GM23248 (cell line): ENCODE measurements around the gene RSBN1L. TPM values are rescaled to one million over a fixed set of nuclear protein-coding genes. Genes with fewer than 3 reads are reported as not detected.

Experiments used
- DNase-seq: peaks from one replicate; pipeline ENCODE4 v3.0.0-alpha.2; 2015
- H2AFZ ChIP-seq: fragments of 200-600 bp; sonication (generic); 2 replicates; pipeline ENCODE4 v1.6.1; 2016; ENCODE audit warnings: antibody characterized with exemption
- H3F3A ChIP-seq: fragments of 200-600 bp; sonication (generic); 2 replicates; pipeline ENCODE4 v1.6.1; 2016; ENCODE audit warnings: mild to moderate bottlenecking, antibody characterized with exemption, mixed run types; ENCODE audit not compliant: insufficient read depth
- H3K27ac ChIP-seq: fragments of 200-600 bp; sonication (generic); 2 replicates; pipeline ENCODE4 v1.5.1; 2016; ENCODE audit warnings: mild to moderate bottlenecking
- H3K27me3 ChIP-seq: fragments of 200-600 bp; sonication (generic); replicated peaks from 2 replicates; pipeline ENCODE4 v1.6.1; 2016; ENCODE audit warnings: mild to moderate bottlenecking; ENCODE audit not compliant: insufficient read depth
- H3K36me3 ChIP-seq: fragments of 200-600 bp; sonication (generic); 2 replicates; pipeline ENCODE4 v1.6.1; 2016; ENCODE audit warnings: low read depth, mild to moderate bottlenecking
- H3K4me1 ChIP-seq: fragments of 200-600 bp; sonication (generic); 2 replicates; pipeline ENCODE4 v1.6.1; 2016; ENCODE audit warnings: mild to moderate bottlenecking; ENCODE audit not compliant: insufficient read depth
- H3K4me2 ChIP-seq: fragments of 200-600 bp; sonication (generic); one replicate; pipeline ENCODE4 v1.6.1; 2016; ENCODE audit warnings: mild to moderate bottlenecking; ENCODE audit not compliant: unreplicated experiment
- H3K4me3 ChIP-seq: fragments of 200-600 bp; sonication (generic); 2 replicates; pipeline ENCODE4 v1.5.1; 2016; ENCODE audit warnings: mild to moderate bottlenecking
- H3K79me2 ChIP-seq: fragments of 200-600 bp; sonication (generic); 2 replicates; pipeline ENCODE4 v1.6.1; 2016; ENCODE audit warnings: mild to moderate bottlenecking; ENCODE audit not compliant: insufficient read depth
- H3K9ac ChIP-seq: fragments of 200-600 bp; sonication (generic); 2 replicates; pipeline ENCODE4 v1.6.1; 2016; ENCODE audit warnings: mild to moderate bottlenecking
- H3K9me2 ChIP-seq: fragments of 200-600 bp; sonication (generic); 2 replicates; pipeline ENCODE4 v1.6.1; 2016; ENCODE audit warnings: mixed run types, mild to moderate bottlenecking, moderate library complexity; ENCODE audit not compliant: insufficient read depth
- H3K9me3 ChIP-seq: fragments of 200-600 bp; sonication (generic); one replicate; pipeline ENCODE4 v1.6.1; 2017; ENCODE audit warnings: low read depth
- H4K20me1 ChIP-seq: fragments of 200-600 bp; sonication (generic); 2 replicates; pipeline ENCODE4 v1.6.0; 2016; ENCODE audit not compliant: insufficient read depth
- EZH2 ChIP-seq: fragments of 200-600 bp; sonication (generic); IDR thresholded peaks from 2 replicates; pipeline ENCODE4 v1.6.1; 2018; ENCODE audit warnings: antibody characterized with exemption, mild to moderate bottlenecking; ENCODE audit not compliant: insufficient read depth, poor library complexity, severe bottlenecking
- EZH2phosphoT487 ChIP-seq: fragments of 200-600 bp; sonication (generic); IDR thresholded peaks from 2 replicates; pipeline ENCODE4 v1.6.1; 2018; ENCODE audit warnings: antibody characterized with exemption, moderate library complexity, mild to moderate bottlenecking, low read depth; ENCODE audit not compliant: insufficient read depth
- WGBS, 2 experiments: methylation state at CpG; one replicate each; pipeline ENCODE4 v1.1.6; 2015 to 2017; ENCODE audit warnings: low lambda C conversion rate in 2 of 2, low coverage in 1 of 2; ENCODE audit errors: missing lambda C conversion rate in 2 of 2; 5-methylcytosine and 5-hydroxymethylcytosine counted together
- in situ Hi-C: fragments of 300-500 bp; cut with MboI; formaldehyde crosslinking; loops from 2 replicates; pipeline ENCODE4 v1.15.0; 2020
- polyA plus RNA-seq: library from polyadenylated mRNA; unstranded; fragments of >200 nt; fragmentation: Nextera tagmentation; extraction: Ambion mirVana; gene quantifications from 2 replicates; pipeline ENCODE4 v1.2.1, GENCODE V29; 2016
- total RNA-seq: library from RNA; depleted of rRNA; stranded (reverse); fragments of >200 nt; shearing (Covaris generic); gene quantifications from 2 replicates; pipeline ENCODE4 v1.2.3, GENCODE V29; 2014

RSBN1L gene
- total and polyA plus RNA-seq, 2 experiments from 2014 or later: 2.5 to 13.3 TPM

GRCh38 chr7:77812290-77812685 is 116.0 kb downstream of the RSBN1L start:
- no peaks in the 10 kb centered on the region for H3K27me3 ChIP-seq
- peaks cover 92% of the 10 kb centered on the region for H3K79me2 ChIP-seq
- H3K9me3 ChIP-seq: no peaks in the 10 kb centered on the region
- peaks cover 22% of the 10 kb centered on the region for H3K4me1 ChIP-seq
- TF ChIP-seq EZH2 (no peak), EZH2phosphoT487 (no peak)
- H3K36me3 ChIP-seq: no peaks in the 10 kb centered on the region; the same call in 1 of the 2 replicates
- 7% methylated on average over 1 of the region's 1 CpG; no CpG with 5 or more reads in 1 of the 2 experiments for WGBS, 2 experiments
- in situ Hi-C loops: no loop called here
- H4K20me1 ChIP-seq: no peaks in the 10 kb centered on the region
- H3K4me2 ChIP-seq: peak overlapping the region; percentile 60
- H3K4me3 ChIP-seq: peak overlapping the region; percentile 38
- H3K9me2 ChIP-seq: no peaks in the 10 kb centered on the region
- H3F3A ChIP-seq: peaks cover 20% of the 10 kb centered on the region
- H2AFZ ChIP-seq: no peak overlapping the region
- H3K9ac ChIP-seq: peak overlapping the region; percentile 15; the same call in 1 of the 2 replicates
- DNase-seq: peak; percentile 87
- H3K27ac ChIP-seq: peak overlapping the region; percentile 59

GRCh38 chr7:77813180-77813579 is 116.9 kb downstream of the RSBN1L start:
- no peak overlapping the region for H3K4me2 ChIP-seq
- WGBS, 2 experiments: 80 to 82% methylated on average over 2 of the region's 2 CpGs
- no peak overlapping the region for H3K27ac ChIP-seq

GRCh38 chr7:77819021-77819420 is 122.8 kb downstream of the RSBN1L start:
- Histone ChIP-seq H3K4me3 (no peak overlapping the region), H3F3A (no peaks in the 10 kb centered on the region), H3K27ac (no peak overlapping the region), H2AFZ (no peak overlapping the region), H3K9me3 (no peaks in the 10 kb centered on the region), H3K4me1 (no peaks in the 10 kb centered on the region), H3K27me3 (no peaks in the 10 kb centered on the region), H3K79me2 (peaks cover 96% of the 10 kb centered on the region), H3K4me2 (no peak overlapping the region), H3K36me3 (no peaks in the 10 kb centered on the region; the same call in none of the 2 replicates), H3K9ac (no peak overlapping the region), H4K20me1 (no peaks in the 10 kb centered on the region), H3K9me2 (no peaks in the 10 kb centered on the region)
- no peak for TF ChIP-seq EZH2
- in situ Hi-C loops: no loop called here
- no peak for DNase-seq

More at GRCh38 chr7:77813180-77813579, 116.9 kb downstream of the RSBN1L start:
- Histone ChIP-seq H3K36me3 (no peaks in the 10 kb centered on the region; the same call in none of the 2 replicates), H4K20me1 (no peaks in the 10 kb centered on the region), H3F3A (peaks cover 20% of the 10 kb centered on the region), H3K27me3 (no peaks in the 10 kb centered on the region), H3K4me3 (no peak overlapping the region), H3K4me1 (peaks cover 22% of the 10 kb centered on the region), H2AFZ (no peak overlapping the region), H3K9ac (no peak overlapping the region), H3K9me3 (no peaks in the 10 kb centered on the region), H3K79me2 (peaks cover 92% of the 10 kb centered on the region), H3K9me2 (no peaks in the 10 kb centered on the region)
- no peak for DNase-seq
- TF ChIP-seq EZH2phosphoT487 (no peak), EZH2 (no peak)
- in situ Hi-C loops: no loop called here

GRCh38 chr7:77820967-77821366 is 124.7 kb downstream of the RSBN1L start:
- H3K4me2 ChIP-seq: no peak overlapping the region
- H3K9ac ChIP-seq: no peak overlapping the region
- H3K4me1 ChIP-seq: no peaks in the 10 kb centered on the region
- H3K4me3 ChIP-seq: no peak overlapping the region
- in situ Hi-C loops: no loop called here
- H3K27me3 ChIP-seq: no peaks in the 10 kb centered on the region
- WGBS, 2 experiments: 98 to 100% methylated on average over 2 of the region's 2 CpGs
- peaks cover 93% of the 10 kb centered on the region for H3K79me2 ChIP-seq
- H4K20me1 ChIP-seq: no peaks in the 10 kb centered on the region
- no peak overlapping the region for H3K27ac ChIP-seq
- no peak for DNase-seq
- no peaks in the 10 kb centered on the region for H3F3A ChIP-seq
- no peak overlapping the region for H2AFZ ChIP-seq
- H3K9me3 ChIP-seq: no peaks in the 10 kb centered on the region
- H3K36me3 ChIP-seq: no peaks in the 10 kb centered on the region; the same call in none of the 2 replicates
- no peaks in the 10 kb centered on the region for H3K9me2 ChIP-seq
- no peak for TF ChIP-seq EZH2phosphoT487
- no peak for TF ChIP-seq EZH2

GRCh38 chr7:77822269-77822668 is 126.0 kb downstream of the RSBN1L start:
- DNase-seq: no peak
- 54 to 60% methylated on average over 1 of the region's 1 CpG for WGBS, 2 experiments

More at GRCh38 chr7:77822269-77822668, 126.0 kb downstream of the RSBN1L start:
- H3K4me3 ChIP-seq: no peak overlapping the region
- H3K9me2 ChIP-seq: no peaks in the 10 kb centered on the region
- peaks cover 88% of the 10 kb centered on the region for H3K79me2 ChIP-seq
- H3F3A ChIP-seq: no peaks in the 10 kb centered on the region
- H3K4me1 ChIP-seq: no peaks in the 10 kb centered on the region
- no peaks in the 10 kb centered on the region for H3K27me3 ChIP-seq
- TF ChIP-seq EZH2phosphoT487: no peak
- no peak for TF ChIP-seq EZH2
- H3K9me3 ChIP-seq: no peaks in the 10 kb centered on the region
- no peaks in the 10 kb centered on the region; the same call in 1 of the 2 replicates for H3K36me3 ChIP-seq
- H2AFZ ChIP-seq: no peak overlapping the region
- H3K27ac ChIP-seq: no peak overlapping the region
- H3K4me2 ChIP-seq: no peak overlapping the region
- H4K20me1 ChIP-seq: no peaks in the 10 kb centered on the region
- in situ Hi-C loops: no loop called here
- no peak overlapping the region for H3K9ac ChIP-seq
